HEK293T (cell line): ENCODE data around the gene TBC1D12.

Experiments used
- FOXA1 ChIP-seq: fragments of 450-650 bp; IDR thresholded peaks from 2 replicates; pipeline ENCODE4 v1.6.1; 2016; ENCODE audit warnings: mild to moderate bottlenecking
- NFRKB ChIP-seq: fragments of 450-650 bp; IDR thresholded peaks from 2 replicates; pipeline ENCODE4 v1.6.1; 2016; ENCODE audit warnings: mild to moderate bottlenecking, moderate library complexity
- SP1 ChIP-seq: fragments of 450-650 bp; IDR thresholded peaks from 2 replicates; pipeline ENCODE4 v1.6.1; 2017
- SUZ12 ChIP-seq: fragments of 450-650 bp; IDR thresholded peaks from 2 replicates; pipeline ENCODE4 v1.6.1; 2016; ENCODE audit warnings: mild to moderate bottlenecking

DNA sequence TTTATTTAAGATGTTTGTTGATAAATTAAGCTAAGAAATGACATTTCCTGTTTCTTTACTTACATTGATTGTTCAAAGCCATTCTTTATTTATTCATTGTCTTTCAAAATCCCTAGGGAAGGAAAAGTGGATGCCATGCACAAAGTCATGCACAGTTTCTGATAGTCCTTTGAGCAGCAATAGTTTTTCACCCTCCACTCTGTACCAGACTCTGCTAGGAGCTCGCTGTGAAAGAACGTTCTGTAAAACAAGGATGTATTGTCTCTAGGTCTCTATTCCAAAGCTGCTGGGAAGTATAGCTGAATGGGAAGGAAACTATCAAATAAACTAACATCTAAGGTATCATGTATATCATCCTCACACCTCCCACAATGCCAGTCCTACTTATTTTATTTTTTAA is 31.8 kb upstream of the TBC1D12 start:
- TF ChIP-seq SUZ12 (no peak), NFRKB (no peak), FOXA1 (no peak), SP1 (no peak)
